Ascending aorta (tissue), 2 donors: ENCODE data around the gene FBL. TPM values are rescaled to one million over a fixed set of nuclear protein-coding genes. Genes with fewer than 3 reads are reported as not detected.
A peak's percentile ranks its signal among the peaks of the same experiment; 100 is the strongest.

Source experiments
- DNase-seq, 2 donors: peaks; one replicate each; pipeline ENCODE4 v3.0.0-alpha.2; 2019; ENCODE audit warnings: low spot score in 2 of 2
- H3K27ac ChIP-seq, 2 donors: fragments of 200-600 bp; sonication (generic); one replicate each; pipeline ENCODE4 v1.5.1; 2016 to 2017; ENCODE audit warnings: mild to moderate bottlenecking in 1 of 2
- H3K27me3 ChIP-seq: fragments of 200-600 bp; sonication (generic); one replicate; pipeline ENCODE4 v1.5.1; 2017
- H3K36me3 ChIP-seq, 2 donors: fragments of 200-600 bp; sonication (generic); one replicate each; pipeline ENCODE4 v1.5.1; 2016
- H3K4me1 ChIP-seq, 2 donors: fragments of 200-600 bp; sonication (generic); one replicate each; pipeline ENCODE4 v1.5.1; 2016 to 2017; ENCODE audit warnings: mild to moderate bottlenecking in 1 of 2
- H3K4me3 ChIP-seq, 2 donors: fragments of 200-600 bp; sonication (generic); one replicate each; pipeline ENCODE4 v1.5.1; 2016 to 2017; ENCODE audit warnings: mild to moderate bottlenecking in 1 of 2
- H3K9me3 ChIP-seq, 2 donors: fragments of 200-600 bp; sonication (generic); one replicate each; pipeline ENCODE4 v1.5.1; 2016
- intact Hi-C: fragments of 100-400 bp; cut with DNase I; formaldehyde crosslinking; loops from one replicate; pipeline ENCODE4 v1.15.1; 2023
- total RNA-seq: library from RNA; depleted of rRNA; stranded (reverse); fragments of >200 nt; gene quantifications from one replicate; pipeline ENCODE4 v1.1.0, GENCODE V29; 2016
- TF ChIP-seq, protein P1 (sequence below), 3 experiments: fragments of 200-600 bp in 2 of 3; fragments of 450-650 bp in 1 of 3; sonication (generic) in 2 of 3; IDR thresholded peaks; one replicate each; pipeline ENCODE4 v1.5.1; 2016 to 2019; ENCODE audit warnings: antibody characterized with exemption in 3 of 3, mild to moderate bottlenecking in 1 of 3, moderate library complexity in 1 of 3

Gene FBL
- total RNA-seq, 1 donor from 2014 or later = 92.1 TPM

DNA sequence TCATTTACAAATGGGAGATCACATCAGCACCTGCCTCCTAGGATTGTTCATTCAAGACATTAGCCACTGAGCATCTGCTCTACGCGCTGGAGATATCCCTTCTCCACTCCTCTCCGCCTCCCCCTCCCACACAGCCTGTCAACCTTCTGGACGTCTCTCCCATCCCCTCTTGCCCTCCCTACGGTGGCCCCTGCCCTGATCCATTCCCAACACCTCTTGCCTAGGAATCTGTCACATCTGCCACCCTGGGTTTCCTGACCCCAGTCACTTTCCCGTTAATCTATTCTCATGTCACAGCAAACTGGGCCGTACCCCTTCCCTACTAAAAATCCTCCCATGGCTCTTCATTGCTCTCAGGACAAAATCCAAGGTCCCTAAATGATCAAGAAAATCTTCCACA is 22.5 kb downstream of the FBL start:
- DNase-seq = peak in 1 of 2 donors; percentile 54
- no peaks in the 10 kb centered on the region for H3K9me3 ChIP-seq
- H3K27me3 ChIP-seq = no peaks in the 10 kb centered on the region
- H3K4me3 ChIP-seq = peak overlapping the region; percentile 86 to 87
- H3K27ac ChIP-seq = peak overlapping the region in 1 of 2 donors; percentile 60
- peaks cover 31 to 33% of the 10 kb centered on the region in 2 donors for H3K36me3 ChIP-seq
- intact Hi-C loops = loop anchor here (1.0 kb wide), 2 partner anchors 10 to 23 kb away; partner anchors contain the start of gene FBL
- no peaks in the 10 kb centered on the region for H3K4me1 ChIP-seq
- TF ChIP-seq, protein P1, sequence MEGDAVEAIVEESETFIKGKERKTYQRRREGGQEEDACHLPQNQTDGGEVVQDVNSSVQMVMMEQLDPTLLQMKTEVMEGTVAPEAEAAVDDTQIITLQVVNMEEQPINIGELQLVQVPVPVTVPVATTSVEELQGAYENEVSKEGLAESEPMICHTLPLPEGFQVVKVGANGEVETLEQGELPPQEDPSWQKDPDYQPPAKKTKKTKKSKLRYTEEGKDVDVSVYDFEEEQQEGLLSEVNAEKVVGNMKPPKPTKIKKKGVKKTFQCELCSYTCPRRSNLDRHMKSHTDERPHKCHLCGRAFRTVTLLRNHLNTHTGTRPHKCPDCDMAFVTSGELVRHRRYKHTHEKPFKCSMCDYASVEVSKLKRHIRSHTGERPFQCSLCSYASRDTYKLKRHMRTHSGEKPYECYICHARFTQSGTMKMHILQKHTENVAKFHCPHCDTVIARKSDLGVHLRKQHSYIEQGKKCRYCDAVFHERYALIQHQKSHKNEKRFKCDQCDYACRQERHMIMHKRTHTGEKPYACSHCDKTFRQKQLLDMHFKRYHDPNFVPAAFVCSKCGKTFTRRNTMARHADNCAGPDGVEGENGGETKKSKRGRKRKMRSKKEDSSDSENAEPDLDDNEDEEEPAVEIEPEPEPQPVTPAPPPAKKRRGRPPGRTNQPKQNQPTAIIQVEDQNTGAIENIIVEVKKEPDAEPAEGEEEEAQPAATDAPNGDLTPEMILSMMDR (IDR thresholded peaks at IDR 0.05) = no peak

DNA sequence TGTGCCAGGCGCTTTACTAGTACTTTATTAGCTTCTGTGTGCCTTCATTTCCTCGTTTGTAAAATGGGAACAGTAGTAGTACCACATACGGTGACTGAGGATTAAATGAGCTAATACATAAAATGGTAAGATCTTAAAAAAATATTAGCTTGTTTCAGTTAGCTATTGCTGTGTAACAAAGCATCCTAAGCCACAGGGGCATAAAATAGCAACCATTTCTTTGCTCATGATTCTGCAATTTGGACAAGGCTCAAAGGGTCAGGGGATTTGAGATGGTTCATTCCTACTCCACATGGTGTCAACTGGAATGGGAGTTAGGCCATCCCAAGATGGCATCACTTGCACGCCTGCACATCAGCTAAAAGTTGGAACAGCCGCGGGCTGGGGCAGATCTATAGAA is 25.5 kb downstream of the FBL start:
- no peak overlapping the region for H3K4me3 ChIP-seq
- no peaks in the 10 kb centered on the region for H3K4me1 ChIP-seq
- intact Hi-C loops = no loop called here
- no peaks in the 10 kb centered on the region for H3K9me3 ChIP-seq
- no peak overlapping the region for H3K27ac ChIP-seq
- no peak for DNase-seq
- no peaks in the 10 kb centered on the region for H3K27me3 ChIP-seq
- H3K36me3 ChIP-seq = peaks cover 4 to 8% of the 10 kb centered on the region in 2 donors
- TF ChIP-seq, protein P1 (IDR thresholded peaks at IDR 0.05) = no peak

DNA sequence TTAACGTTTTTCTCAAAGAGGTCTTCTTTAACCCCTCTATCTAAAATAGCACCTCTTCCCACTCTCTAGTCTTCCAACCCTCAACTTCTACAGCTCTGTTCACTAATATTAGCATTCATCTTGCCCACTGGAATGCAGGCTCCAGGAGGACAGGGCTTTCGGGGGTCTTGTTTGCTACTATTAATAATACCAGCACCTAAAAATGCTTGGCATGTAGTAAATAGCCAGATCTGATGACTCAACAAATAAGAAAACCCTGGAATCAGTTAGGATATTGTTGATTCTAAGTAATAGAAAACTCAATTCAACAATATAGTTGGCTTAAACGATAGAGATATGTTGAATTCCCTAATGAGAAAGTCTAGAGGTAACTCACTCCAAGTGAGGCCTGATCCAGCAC is 26.4 kb downstream of the FBL start:
- Histone ChIP-seq H3K4me1 (no peaks in the 10 kb centered on the region), H3K36me3 (peaks cover 0 to 7% of the 10 kb centered on the region in 2 donors), H3K27ac (no peak overlapping the region), H3K9me3 (no peaks in the 10 kb centered on the region), H3K4me3 (no peak overlapping the region), H3K27me3 (no peaks in the 10 kb centered on the region)
- intact Hi-C loops = no loop called here
- TF ChIP-seq, protein P1 (IDR thresholded peaks at IDR 0.05) = no peak
- no peak for DNase-seq

DNA sequence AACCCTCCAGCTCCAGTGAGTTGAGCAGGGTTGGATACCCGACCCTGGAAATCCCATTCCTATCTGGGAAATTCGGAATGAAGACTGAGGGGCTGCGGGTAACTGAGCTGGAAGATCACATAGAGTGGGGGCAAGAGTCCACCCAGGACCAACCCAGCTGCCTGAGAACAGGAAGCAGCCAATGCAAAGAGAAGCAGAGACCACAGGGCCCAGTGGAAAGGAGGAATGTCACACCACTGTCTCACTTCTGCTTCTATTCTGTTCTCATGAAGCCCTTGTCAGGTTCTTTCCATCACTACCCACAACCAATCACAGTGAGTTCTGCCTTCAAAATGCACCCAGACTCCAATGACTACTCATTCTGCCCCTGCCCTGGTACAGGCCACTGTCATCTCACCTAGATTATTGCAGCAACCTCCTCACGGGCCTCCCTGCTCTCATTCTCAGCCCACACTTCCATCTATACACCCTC is 27.5 kb downstream of the FBL start:
- no peak for DNase-seq
- intact Hi-C loops = no loop called here
- no peaks in the 10 kb centered on the region for H3K4me1 ChIP-seq
- TF ChIP-seq, protein P1 (IDR thresholded peaks at IDR 0.05) = no peak
- no peaks in the 10 kb centered on the region for H3K27me3 ChIP-seq
- no peak overlapping the region for H3K4me3 ChIP-seq
- H3K27ac ChIP-seq = no peak overlapping the region
- H3K9me3 ChIP-seq = no peaks in the 10 kb centered on the region
- H3K36me3 ChIP-seq = peaks cover 0 to 7% of the 10 kb centered on the region in 2 donors

DNA sequence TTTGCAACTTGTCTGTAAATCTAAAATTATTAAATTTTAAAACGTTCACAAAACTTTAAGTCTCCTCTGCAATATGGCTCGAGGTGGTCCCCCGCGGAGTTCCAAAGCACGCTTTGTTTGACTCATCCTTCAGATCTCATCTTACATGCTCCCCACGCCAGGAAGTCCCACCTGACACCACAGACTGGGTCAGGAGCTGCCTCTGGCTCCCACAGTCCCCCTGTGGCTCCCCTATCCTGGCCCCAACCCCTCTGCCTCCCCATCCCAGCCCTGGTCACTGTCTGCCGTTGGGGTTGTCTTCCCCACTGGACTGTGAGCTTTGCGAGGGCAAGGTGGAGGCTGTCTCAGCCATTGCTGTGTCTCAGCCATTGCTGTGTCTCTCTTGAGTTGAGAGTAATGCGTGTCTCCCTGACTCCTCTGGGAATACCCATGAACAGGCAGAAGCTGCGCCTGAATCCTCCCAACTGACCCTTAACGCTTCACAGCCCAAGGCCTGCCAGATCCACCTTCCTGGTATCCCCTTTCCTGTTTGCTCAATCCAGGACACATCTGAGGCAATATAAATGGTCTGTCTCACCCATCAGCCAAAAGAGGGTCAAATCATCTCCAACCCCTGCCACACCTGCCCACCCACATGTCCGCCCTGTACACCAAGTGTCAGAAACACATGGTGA is 28.2 kb downstream of the FBL start:
- H3K27me3 ChIP-seq = no peaks in the 10 kb centered on the region
- TF ChIP-seq, protein P1 (IDR thresholded peaks at IDR 0.05) = no peak
- no peak overlapping the region for H3K4me3 ChIP-seq
- H3K36me3 ChIP-seq = peaks cover 0 to 7% of the 10 kb centered on the region in 2 donors
- H3K9me3 ChIP-seq = no peaks in the 10 kb centered on the region
- intact Hi-C loops = no loop called here
- no peak for DNase-seq
- H3K27ac ChIP-seq = no peak overlapping the region
- H3K4me1 ChIP-seq = no peaks in the 10 kb centered on the region
